ENCODE data around the gene CRIP1.

DNA sequence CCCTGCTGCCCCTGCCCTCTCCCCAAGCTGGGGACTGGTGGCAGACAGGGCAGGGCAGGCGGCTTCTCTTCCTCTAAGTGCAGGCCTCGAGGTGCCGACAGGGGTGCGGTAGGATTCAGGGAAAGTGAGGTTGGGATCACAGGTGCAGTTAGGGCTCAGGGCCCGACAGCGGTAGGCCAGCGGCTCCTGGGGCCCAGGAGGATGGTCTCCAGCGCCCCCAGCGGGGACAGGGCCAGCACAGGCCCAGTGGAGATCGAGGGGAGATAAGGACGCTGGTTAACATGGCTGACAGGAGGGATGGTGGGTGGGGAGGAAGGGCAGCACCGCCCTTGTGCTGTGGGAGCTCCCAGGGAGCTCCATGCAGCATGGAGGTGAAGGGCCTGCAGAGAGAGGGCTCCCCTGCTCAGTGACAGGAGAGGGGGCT lies 935 bp upstream of the CRIP1 start:
- TF ChIP-seq, protein P1, sequence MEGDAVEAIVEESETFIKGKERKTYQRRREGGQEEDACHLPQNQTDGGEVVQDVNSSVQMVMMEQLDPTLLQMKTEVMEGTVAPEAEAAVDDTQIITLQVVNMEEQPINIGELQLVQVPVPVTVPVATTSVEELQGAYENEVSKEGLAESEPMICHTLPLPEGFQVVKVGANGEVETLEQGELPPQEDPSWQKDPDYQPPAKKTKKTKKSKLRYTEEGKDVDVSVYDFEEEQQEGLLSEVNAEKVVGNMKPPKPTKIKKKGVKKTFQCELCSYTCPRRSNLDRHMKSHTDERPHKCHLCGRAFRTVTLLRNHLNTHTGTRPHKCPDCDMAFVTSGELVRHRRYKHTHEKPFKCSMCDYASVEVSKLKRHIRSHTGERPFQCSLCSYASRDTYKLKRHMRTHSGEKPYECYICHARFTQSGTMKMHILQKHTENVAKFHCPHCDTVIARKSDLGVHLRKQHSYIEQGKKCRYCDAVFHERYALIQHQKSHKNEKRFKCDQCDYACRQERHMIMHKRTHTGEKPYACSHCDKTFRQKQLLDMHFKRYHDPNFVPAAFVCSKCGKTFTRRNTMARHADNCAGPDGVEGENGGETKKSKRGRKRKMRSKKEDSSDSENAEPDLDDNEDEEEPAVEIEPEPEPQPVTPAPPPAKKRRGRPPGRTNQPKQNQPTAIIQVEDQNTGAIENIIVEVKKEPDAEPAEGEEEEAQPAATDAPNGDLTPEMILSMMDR (IDR thresholded peaks at IDR 0.05; ENCODE audit: insufficient read depth, low read depth, low read length): peak; percentile 25
- no peak for TF ChIP-seq EZH2 (IDR thresholded peaks at IDR 0.05; ENCODE audit: insufficient read depth, low read length)
